H9 (cell line): ENCODE data around the gene YOD1. TPM values are rescaled to one million over a fixed set of nuclear protein-coding genes. Genes with fewer than 3 reads are reported as not detected.

ENCODE experiments used
- DNase-seq: peaks from one replicate; pipeline ENCODE4 v3.0.0-alpha.2; 2017
- H2AFZ ChIP-seq: one replicate; pipeline ENCODE4 v1.6.1; 2013; ENCODE audit warnings: mild to moderate bottlenecking, low read length, control low read depth, moderate library complexity
- H2AK5ac ChIP-seq: 2 replicates; pipeline ENCODE4 v1.6.1; 2013; ENCODE audit warnings: low read length, control low read depth, mixed read lengths; ENCODE audit not compliant: insufficient read length
- H2BK120ac ChIP-seq: one replicate; pipeline ENCODE4 v1.6.1; 2013; ENCODE audit warnings: low read depth, mild to moderate bottlenecking, low read length, control low read depth, inconsistent platforms; ENCODE audit not compliant: poor library complexity, severe bottlenecking
- H2BK12ac ChIP-seq: 2 replicates; pipeline ENCODE4 v1.6.1; 2013; ENCODE audit warnings: low read length, control low read depth, mixed read lengths, low read depth; ENCODE audit not compliant: insufficient read length
- H2BK15ac ChIP-seq: 2 replicates; pipeline ENCODE4 v1.6.1; 2013; ENCODE audit warnings: low read depth, low read length, control low read depth
- H2BK20ac ChIP-seq: one replicate; pipeline ENCODE4 v1.6.1; 2013; ENCODE audit warnings: low read depth, mild to moderate bottlenecking, low read length, control low read depth, inconsistent platforms; ENCODE audit not compliant: poor library complexity, severe bottlenecking
- H2BK5ac ChIP-seq: 2 replicates; pipeline ENCODE4 v1.6.1; 2013; ENCODE audit warnings: low read length, control low read depth, mixed read lengths; ENCODE audit not compliant: insufficient read length
- H3K14ac ChIP-seq: 2 replicates; pipeline ENCODE4 v1.6.1; 2013; ENCODE audit warnings: low read length, control low read depth; ENCODE audit not compliant: insufficient read depth
- H3K18ac ChIP-seq: 2 replicates; pipeline ENCODE4 v1.6.1; 2013; ENCODE audit warnings: low read depth, mild to moderate bottlenecking, mixed read lengths, low read length, control low read depth; ENCODE audit not compliant: insufficient read length
- H3K23ac ChIP-seq: 2 replicates; pipeline ENCODE4 v1.6.1; 2013; ENCODE audit warnings: low read length, control low read depth, mixed read lengths, low read depth; ENCODE audit not compliant: insufficient read length
- H3K23me2 ChIP-seq: 2 replicates; pipeline ENCODE4 v1.6.1; 2013; ENCODE audit warnings: low read depth, mild to moderate bottlenecking, mixed read lengths, low read length, control low read depth; ENCODE audit not compliant: insufficient read length, poor library complexity, severe bottlenecking
- H3K27ac ChIP-seq: 2 replicates; pipeline ENCODE4 v1.5.1; 2013; ENCODE audit warnings: low read length, control low read depth, mixed read lengths, low read depth; ENCODE audit not compliant: insufficient read length
- H3K27me3 ChIP-seq: 2 replicates; pipeline ENCODE4 v1.6.1; 2013; ENCODE audit warnings: low read length, control low read depth, inconsistent platforms; ENCODE audit not compliant: insufficient read depth
- H3K4ac ChIP-seq: 2 replicates; pipeline ENCODE4 v1.6.1; 2013; ENCODE audit warnings: low read depth, mild to moderate bottlenecking, control low read depth, inconsistent platforms, low read length, moderate library complexity
- H3K4me1 ChIP-seq: 2 replicates; pipeline ENCODE4 v1.6.1; 2013; ENCODE audit warnings: low read length, control low read depth, inconsistent platforms; ENCODE audit not compliant: insufficient read depth
- H3K4me2 ChIP-seq: 2 replicates; pipeline ENCODE4 v1.6.1; 2013; ENCODE audit warnings: low read length, control low read depth, mixed read lengths; ENCODE audit not compliant: insufficient read length, insufficient read depth
- H3K56ac ChIP-seq: 2 replicates; pipeline ENCODE4 v1.6.1; 2013; ENCODE audit warnings: low read depth, mild to moderate bottlenecking, mixed read lengths, low read length, control low read depth; ENCODE audit not compliant: insufficient read length
- H3K79me1 ChIP-seq: 2 replicates; pipeline ENCODE4 v1.6.1; 2013; ENCODE audit warnings: low read depth, mild to moderate bottlenecking, moderate library complexity, low read length, control low read depth, inconsistent platforms; ENCODE audit not compliant: insufficient read depth, poor library complexity, severe bottlenecking
- H3K79me2 ChIP-seq: 2 replicates; pipeline ENCODE4 v1.6.1; 2013; ENCODE audit warnings: low read length, control low read depth, inconsistent platforms; ENCODE audit not compliant: insufficient read depth
- H3K9ac ChIP-seq: 2 replicates; pipeline ENCODE4 v1.6.1; 2013; ENCODE audit warnings: low read length, control low read depth, mixed read lengths; ENCODE audit not compliant: insufficient read length; ENCODE audit errors: extremely low read depth
- H3K9me3 ChIP-seq: one replicate; pipeline ENCODE4 v1.6.1; 2013; ENCODE audit warnings: low read depth, low read length, inconsistent platforms; ENCODE audit not compliant: control insufficient read depth
- H3T11ph ChIP-seq: one replicate; pipeline ENCODE4 v1.6.1; 2013; ENCODE audit warnings: mild to moderate bottlenecking, low read length, control low read depth, inconsistent platforms
- H4K20me1 ChIP-seq: one replicate; pipeline ENCODE4 v1.6.1; 2013; ENCODE audit not compliant: control insufficient read depth, insufficient read length, insufficient read depth
- H4K5ac ChIP-seq: 2 replicates; pipeline ENCODE4 v1.6.1; 2013; ENCODE audit warnings: low read depth, mild to moderate bottlenecking, mixed read lengths, low read length, control low read depth; ENCODE audit not compliant: insufficient read length
- H4K8ac ChIP-seq: replicated peaks from 2 replicates; pipeline ENCODE4 v1.6.1; 2013; ENCODE audit warnings: low read length, control low read depth, mixed read lengths, low read depth; ENCODE audit not compliant: insufficient read length
- H4K91ac ChIP-seq: 2 replicates; pipeline ENCODE4 v1.6.1; 2013; ENCODE audit warnings: low read depth, mild to moderate bottlenecking, moderate library complexity, mixed read lengths, low read length, control low read depth; ENCODE audit not compliant: insufficient read length
- H3K27ac Mint-ChIP-seq, 3 experiments: 2 replicates in 2 of 3; 3 replicates in 1 of 3; pipeline ENCODE4 v1.8.0; 2020 to 2021; ENCODE audit warnings: mixed read lengths in 3 of 3, mild to moderate bottlenecking in 1 of 3, moderate library complexity in 1 of 3
- H3K27me3 Mint-ChIP-seq: 2 replicates; pipeline ENCODE4 v1.8.0; 2021; ENCODE audit warnings: low read depth, mild to moderate bottlenecking, moderate library complexity, mixed read lengths
- H3K36me3 Mint-ChIP-seq, 3 experiments: 2 replicates in 2 of 3; 3 replicates in 1 of 3; pipeline ENCODE4 v1.8.0; 2020 to 2021; ENCODE audit warnings: low read depth in 3 of 3, mixed read lengths in 3 of 3; ENCODE audit not compliant: insufficient read depth in 1 of 3
- H3K4me1 Mint-ChIP-seq, 2 experiments: 2 replicates each; pipeline ENCODE4 v1.8.0; 2020; ENCODE audit warnings: mixed read lengths in 2 of 2
- H3K4me3 Mint-ChIP-seq, 2 experiments: 2 replicates in 1 of 2; 3 replicates in 1 of 2; pipeline ENCODE4 v1.8.0; 2020 to 2021; ENCODE audit warnings: mild to moderate bottlenecking in 2 of 2, mixed read lengths in 2 of 2, moderate library complexity in 1 of 2
- H3K9me3 Mint-ChIP-seq, 2 experiments: 2 replicates in 1 of 2; 3 replicates in 1 of 2; pipeline ENCODE4 v1.8.0; 2020; ENCODE audit warnings: mild to moderate bottlenecking in 2 of 2, mixed read lengths in 2 of 2, moderate library complexity in 1 of 2
- CTCF ChIP-seq: fragments of 200-600 bp; sonication (generic); conservative IDR thresholded peaks from 3 replicates; pipeline ENCODE4 v1.8.0; 2021; ENCODE audit warnings: antibody characterized with exemption, mild to moderate bottlenecking
- WGBS: extraction: QIAGEN DNeasy Blood & Tissue Kit; methylation state at CpG from one replicate; pipeline ENCODE4 v1.1.7; 2013; ENCODE audit warnings: missing lambda C conversion rate, low lambda C conversion rate, mixed read lengths; ENCODE audit not compliant: insufficient read length; ENCODE audit errors: extremely low coverage; 5-methylcytosine and 5-hydroxymethylcytosine counted together
- total RNA-seq: library from RNA; stranded (reverse); gene quantifications from 2 replicates; pipeline ENCODE4 v1.2.1, GENCODE V29; 2021

Gene YOD1
- total RNA-seq, 1 experiment from 2014 or later, result 8.6 TPM

- Histone ChIP-seq H3K56ac (no peak overlapping the region), H2AFZ (no peak overlapping the region), H2BK15ac (no peak overlapping the region), H3K4me2 (no peak overlapping the region), H3K23ac (no peak overlapping the region), H2BK20ac (no peak overlapping the region), H3K14ac (no peak overlapping the region), H3K9ac (no peak overlapping the region), H3K79me1 (no peaks in the 10 kb centered on the region), H3K79me2 (no peaks in the 10 kb centered on the region), H3K18ac (no peak overlapping the region), H3T11ph (no peak overlapping the region), H3K27ac (no peak overlapping the region), H3K23me2 (no peaks in the 10 kb centered on the region), H3K27me3 (no peaks in the 10 kb centered on the region), H4K5ac (no peak overlapping the region), H4K8ac (no peak overlapping the region), H2BK5ac (no peak overlapping the region), H3K4me1 (no peaks in the 10 kb centered on the region), H4K20me1 (no peaks in the 10 kb centered on the region), H2AK5ac (no peak overlapping the region), H3K4ac (no peak overlapping the region), H2BK12ac (no peak overlapping the region), H3K9me3 (no peaks in the 10 kb centered on the region), H2BK120ac (no peak overlapping the region), H4K91ac (no peak overlapping the region)
- no peak overlapping the region; a peak in 1 of 7 replicates for H3K27ac Mint-ChIP-seq
- TF ChIP-seq CTCF, result no peak
- WGBS, result no CpG with 5 or more reads among the region's 3 CpGs
- no peaks in the 10 kb centered on the region for H3K4me1 Mint-ChIP-seq
- DNase-seq, result no peak
- H3K27me3 Mint-ChIP-seq, result no peaks in the 10 kb centered on the region
- H3K9me3 Mint-ChIP-seq, result no peaks in the 10 kb centered on the region
- no peak overlapping the region for H3K4me3 Mint-ChIP-seq
- peaks cover 6 to 36% (median 36%) of the 10 kb centered on the region in 3 experiments; a peak in 6 of 7 replicates for H3K36me3 Mint-ChIP-seq
These were observed 18.1 kb upstream of the YOD1 start for GRCh38 chr1:207069061-207069460.
